K562 (cell line): ENCODE measurements around the gene MYL6B. TPM values are rescaled to one million over a fixed set of nuclear protein-coding genes. Genes with fewer than 3 reads are reported as not detected.
A peak's percentile ranks its signal among the peaks of the same experiment; 100 is the strongest.

Source experiments
- BCL6 ChIP-seq: fragments of 250-450 bp; sonication (Bioruptor Pico); IDR thresholded peaks from 2 replicates; pipeline ENCODE4 v1.4.0; 2020
- DMBX1 ChIP-seq: fragments of 250-450 bp; sonication (Bioruptor Pico); IDR thresholded peaks from 2 replicates; pipeline ENCODE4 v1.8.0; 2022; ENCODE audit warnings: inconsistent platforms, mild to moderate bottlenecking, moderate library complexity, borderline replicate concordance
- FOSL1 ChIP-seq: fragments of 200-800 bp; sonication (Bioruptor generic); conservative IDR thresholded peaks from 2 replicates; pipeline ENCODE4 v1.6.1; 2016; ENCODE audit warnings: missing genetic modification characterization, missing compliant biosample characterization
- GTF2F1 ChIP-seq: IDR thresholded peaks from 2 replicates; pipeline ENCODE4 v1.6.1; 2011; ENCODE audit warnings: low read depth, low read length, improper control_type of control experiment
- KLF1 ChIP-seq: fragments of 450-650 bp; IDR thresholded peaks from 2 replicates; pipeline ENCODE4 v1.6.1; 2016; ENCODE audit warnings: missing genetic modification characterization, missing compliant biosample characterization
- NFE2 ChIP-seq: IDR thresholded peaks from 2 replicates; pipeline ENCODE4 v1.6.1; 2014; ENCODE audit warnings: antibody characterized with exemption, low read depth
- RAD51 ChIP-seq: fragments of 450-650 bp; IDR thresholded peaks from 2 replicates; pipeline ENCODE4 v1.7.1; 2016; ENCODE audit warnings: low read depth, mild to moderate bottlenecking, borderline replicate concordance
- TCF7 ChIP-seq: sonication (generic); IDR thresholded peaks from 2 replicates; pipeline ENCODE4 v1.6.1; 2016; ENCODE audit warnings: antibody characterized with exemption, borderline replicate concordance
- ZNF23 ChIP-seq: fragments of 250-450 bp; sonication (Bioruptor Pico); IDR thresholded peaks from 2 replicates; pipeline ENCODE4 v1.4.0; 2020; ENCODE audit warnings: mild to moderate bottlenecking
- ZNF354B ChIP-seq: fragments of 250-450 bp; sonication (Bioruptor Pico); IDR thresholded peaks from 2 replicates; pipeline ENCODE4 v1.4.0; 2020
- polyA plus RNA-seq, 8 experiments: library from polyadenylated mRNA; depleted of rRNA in 4 of 8; stranded (reverse) in 5 of 8; unstranded in 3 of 8; fragments of >200 nt; fragmentation: Nextera tagmentation in 2 of 8; fragmentation: Illumina TruSeq in 1 of 8; extraction: Ambion mirVana in 2 of 8; extraction: Trizol in 1 of 8; gene quantifications; 2 replicates each; pipeline versions ENCODE4 v1.2.1 to v1.2.3, GENCODE V29; 2011 to 2014; ENCODE audit warnings: inconsistent platforms in 1 of 8, missing spikeins in 1 of 8
- total RNA-seq, 7 experiments: library from RNA; depleted of rRNA in 6 of 7; stranded (reverse); fragments of >200 nt in 6 of 7; fragmentation: Illumina TruSeq in 2 of 7; extraction: Trizol in 2 of 7; gene quantifications; 2 replicates each; pipeline versions ENCODE4 v1.2.1 to v1.2.3, GENCODE V29; 2011 to 2021; ENCODE audit warnings: low replicate concordance in 1 of 7
- TF ChIP-seq, protein P1 (sequence below): sonication (generic); formaldehyde crosslinking; IDR thresholded peaks from 2 replicates; pipeline ENCODE4 v1.4.0; 2020; ENCODE audit warnings: mild to moderate bottlenecking, missing genetic modification reagents
- TF ChIP-seq, protein P2 (sequence below), 2 experiments: IDR thresholded peaks; 2 replicates each; pipeline ENCODE4 v1.6.1; 2012; ENCODE audit warnings: improper control_type of control experiment in 2 of 2, low read depth in 2 of 2, low read length in 2 of 2, borderline replicate concordance in 1 of 2
- TF ChIP-seq, protein P3 (sequence below): IDR thresholded peaks from 2 replicates; pipeline ENCODE4 v1.6.1; 2011; ENCODE audit warnings: borderline replicate concordance, low read depth, mild to moderate bottlenecking, moderate library complexity, low read length; ENCODE audit not compliant: insufficient read depth, poor library complexity, severe bottlenecking
- TF ChIP-seq, protein P4 (sequence below), 2 experiments: fragments of 450-650 bp in 1 of 2; IDR thresholded peaks; 2 replicates each; pipeline ENCODE4 v1.6.1; 2011 to 2017; ENCODE audit warnings: low read depth in 2 of 2, antibody characterized with exemption in 1 of 2, borderline replicate concordance in 1 of 2, low read length in 1 of 2, mild to moderate bottlenecking in 1 of 2, mixed read lengths in 1 of 2; ENCODE audit not compliant: control insufficient read depth in 1 of 2

Gene MYL6B
- total and polyA plus RNA-seq, 9 of the 15 experiments (the other 6 are each of a cell fraction or from before 2014, with no cell fraction given), result 42.8 to 77.3 (median 68.6) TPM

DNA sequence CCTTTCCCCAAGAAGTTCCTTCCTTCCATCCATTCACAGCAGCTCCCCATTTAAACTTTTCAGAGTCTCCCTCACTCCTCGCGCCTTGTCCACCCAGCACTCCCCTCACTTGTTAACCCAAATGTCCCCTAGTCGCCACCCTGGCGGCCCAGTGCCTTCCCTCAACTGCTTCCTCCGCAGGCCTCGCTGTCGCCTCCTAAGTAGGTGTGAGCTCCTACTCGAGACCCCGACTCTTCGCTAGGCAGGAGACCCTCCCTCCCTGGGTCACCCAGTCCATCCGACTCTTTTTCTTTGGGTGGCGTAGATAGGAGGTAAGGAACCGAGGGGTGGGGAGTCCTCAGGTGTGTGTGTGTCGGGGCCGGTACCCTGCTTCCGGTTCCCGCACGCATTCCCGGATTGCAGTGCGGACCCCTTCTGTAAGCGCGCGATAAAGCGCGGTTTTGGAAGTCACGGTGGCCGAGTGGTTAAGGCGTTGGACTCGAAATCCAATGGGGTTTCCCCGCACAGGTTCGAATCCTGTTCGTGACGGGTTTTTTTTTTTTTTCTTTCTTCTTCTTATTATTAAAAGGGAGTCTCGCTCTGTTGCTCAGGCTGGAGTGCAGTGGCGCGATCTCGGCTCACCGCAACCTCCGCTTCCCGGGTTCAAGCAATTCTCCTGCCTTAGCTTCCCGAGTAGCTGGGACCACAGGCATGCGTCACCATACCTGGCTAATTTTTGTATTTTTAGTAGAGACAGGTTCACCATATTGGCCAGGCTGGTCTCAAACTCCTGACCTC, 37.7 kb downstream of the MYL6B start (continued):
- TF ChIP-seq ZNF23 (CRISPR knock-in tag) (no peak), NFE2 (no peak), FOSL1 (peak; percentile 45), DMBX1 (CRISPR knock-in tag) (no peak), KLF1 (tag) (peak; percentile 67; the same call in 1 of the 2 replicates), RAD51 (no peak), GTF2F1 (0 out of 2 replicates have a peak, but pooled peaks have one; percentile 61), TCF7 (peak; percentile 53; the same call in 1 of the 2 replicates), ZNF354B (CRISPR knock-in tag) (no peak), BCL6 (no peak)
- TF ChIP-seq, protein P1, sequence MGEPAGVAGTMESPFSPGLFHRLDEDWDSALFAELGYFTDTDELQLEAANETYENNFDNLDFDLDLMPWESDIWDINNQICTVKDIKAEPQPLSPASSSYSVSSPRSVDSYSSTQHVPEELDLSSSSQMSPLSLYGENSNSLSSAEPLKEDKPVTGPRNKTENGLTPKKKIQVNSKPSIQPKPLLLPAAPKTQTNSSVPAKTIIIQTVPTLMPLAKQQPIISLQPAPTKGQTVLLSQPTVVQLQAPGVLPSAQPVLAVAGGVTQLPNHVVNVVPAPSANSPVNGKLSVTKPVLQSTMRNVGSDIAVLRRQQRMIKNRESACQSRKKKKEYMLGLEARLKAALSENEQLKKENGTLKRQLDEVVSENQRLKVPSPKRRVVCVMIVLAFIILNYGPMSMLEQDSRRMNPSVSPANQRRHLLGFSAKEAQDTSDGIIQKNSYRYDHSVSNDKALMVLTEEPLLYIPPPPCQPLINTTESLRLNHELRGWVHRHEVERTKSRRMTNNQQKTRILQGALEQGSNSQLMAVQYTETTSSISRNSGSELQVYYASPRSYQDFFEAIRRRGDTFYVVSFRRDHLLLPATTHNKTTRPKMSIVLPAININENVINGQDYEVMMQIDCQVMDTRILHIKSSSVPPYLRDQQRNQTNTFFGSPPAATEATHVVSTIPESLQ (CRISPR knock-in tag), result no peak
- TF ChIP-seq, protein P2, sequence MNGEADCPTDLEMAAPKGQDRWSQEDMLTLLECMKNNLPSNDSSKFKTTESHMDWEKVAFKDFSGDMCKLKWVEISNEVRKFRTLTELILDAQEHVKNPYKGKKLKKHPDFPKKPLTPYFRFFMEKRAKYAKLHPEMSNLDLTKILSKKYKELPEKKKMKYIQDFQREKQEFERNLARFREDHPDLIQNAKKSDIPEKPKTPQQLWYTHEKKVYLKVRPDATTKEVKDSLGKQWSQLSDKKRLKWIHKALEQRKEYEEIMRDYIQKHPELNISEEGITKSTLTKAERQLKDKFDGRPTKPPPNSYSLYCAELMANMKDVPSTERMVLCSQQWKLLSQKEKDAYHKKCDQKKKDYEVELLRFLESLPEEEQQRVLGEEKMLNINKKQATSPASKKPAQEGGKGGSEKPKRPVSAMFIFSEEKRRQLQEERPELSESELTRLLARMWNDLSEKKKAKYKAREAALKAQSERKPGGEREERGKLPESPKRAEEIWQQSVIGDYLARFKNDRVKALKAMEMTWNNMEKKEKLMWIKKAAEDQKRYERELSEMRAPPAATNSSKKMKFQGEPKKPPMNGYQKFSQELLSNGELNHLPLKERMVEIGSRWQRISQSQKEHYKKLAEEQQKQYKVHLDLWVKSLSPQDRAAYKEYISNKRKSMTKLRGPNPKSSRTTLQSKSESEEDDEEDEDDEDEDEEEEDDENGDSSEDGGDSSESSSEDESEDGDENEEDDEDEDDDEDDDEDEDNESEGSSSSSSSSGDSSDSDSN (IDR thresholded peaks at IDR 0.05; ENCODE audit: borderline replicate concordance in 1 of 2, low read depth in 2 of 2, low read length in 2 of 2), result no peak
- TF ChIP-seq, protein P3, sequence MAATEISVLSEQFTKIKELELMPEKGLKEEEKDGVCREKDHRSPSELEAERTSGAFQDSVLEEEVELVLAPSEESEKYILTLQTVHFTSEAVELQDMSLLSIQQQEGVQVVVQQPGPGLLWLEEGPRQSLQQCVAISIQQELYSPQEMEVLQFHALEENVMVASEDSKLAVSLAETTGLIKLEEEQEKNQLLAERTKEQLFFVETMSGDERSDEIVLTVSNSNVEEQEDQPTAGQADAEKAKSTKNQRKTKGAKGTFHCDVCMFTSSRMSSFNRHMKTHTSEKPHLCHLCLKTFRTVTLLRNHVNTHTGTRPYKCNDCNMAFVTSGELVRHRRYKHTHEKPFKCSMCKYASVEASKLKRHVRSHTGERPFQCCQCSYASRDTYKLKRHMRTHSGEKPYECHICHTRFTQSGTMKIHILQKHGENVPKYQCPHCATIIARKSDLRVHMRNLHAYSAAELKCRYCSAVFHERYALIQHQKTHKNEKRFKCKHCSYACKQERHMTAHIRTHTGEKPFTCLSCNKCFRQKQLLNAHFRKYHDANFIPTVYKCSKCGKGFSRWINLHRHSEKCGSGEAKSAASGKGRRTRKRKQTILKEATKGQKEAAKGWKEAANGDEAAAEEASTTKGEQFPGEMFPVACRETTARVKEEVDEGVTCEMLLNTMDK, result no peak
- TF ChIP-seq, protein P4, sequence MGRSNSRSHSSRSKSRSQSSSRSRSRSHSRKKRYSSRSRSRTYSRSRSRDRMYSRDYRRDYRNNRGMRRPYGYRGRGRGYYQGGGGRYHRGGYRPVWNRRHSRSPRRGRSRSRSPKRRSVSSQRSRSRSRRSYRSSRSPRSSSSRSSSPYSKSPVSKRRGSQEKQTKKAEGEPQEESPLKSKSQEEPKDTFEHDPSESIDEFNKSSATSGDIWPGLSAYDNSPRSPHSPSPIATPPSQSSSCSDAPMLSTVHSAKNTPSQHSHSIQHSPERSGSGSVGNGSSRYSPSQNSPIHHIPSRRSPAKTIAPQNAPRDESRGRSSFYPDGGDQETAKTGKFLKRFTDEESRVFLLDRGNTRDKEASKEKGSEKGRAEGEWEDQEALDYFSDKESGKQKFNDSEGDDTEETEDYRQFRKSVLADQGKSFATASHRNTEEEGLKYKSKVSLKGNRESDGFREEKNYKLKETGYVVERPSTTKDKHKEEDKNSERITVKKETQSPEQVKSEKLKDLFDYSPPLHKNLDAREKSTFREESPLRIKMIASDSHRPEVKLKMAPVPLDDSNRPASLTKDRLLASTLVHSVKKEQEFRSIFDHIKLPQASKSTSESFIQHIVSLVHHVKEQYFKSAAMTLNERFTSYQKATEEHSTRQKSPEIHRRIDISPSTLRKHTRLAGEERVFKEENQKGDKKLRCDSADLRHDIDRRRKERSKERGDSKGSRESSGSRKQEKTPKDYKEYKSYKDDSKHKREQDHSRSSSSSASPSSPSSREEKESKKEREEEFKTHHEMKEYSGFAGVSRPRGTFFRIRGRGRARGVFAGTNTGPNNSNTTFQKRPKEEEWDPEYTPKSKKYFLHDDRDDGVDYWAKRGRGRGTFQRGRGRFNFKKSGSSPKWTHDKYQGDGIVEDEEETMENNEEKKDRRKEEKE (IDR thresholded peaks at IDR 0.05; ENCODE audit: borderline replicate concordance in 1 of 2, control insufficient read depth in 1 of 2, low read depth in 2 of 2, low read length in 1 of 2), result no peak
